ENCODE data around the gene ITGA8. TPM values are rescaled to one million over a fixed set of nuclear protein-coding genes. Genes with fewer than 3 reads are reported as not detected.
"Not testable (repeated sequence)": the region's sequence is repeated elsewhere in the genome, so short reads cannot be mapped to it uniquely, and the experiment has no call there.

ITGA8 gene
- 0.03 TPM in 1 of 2 replicates, not detected in the other for total RNA-seq (2014; rRNA removed; shearing (Covaris generic))

DNA sequence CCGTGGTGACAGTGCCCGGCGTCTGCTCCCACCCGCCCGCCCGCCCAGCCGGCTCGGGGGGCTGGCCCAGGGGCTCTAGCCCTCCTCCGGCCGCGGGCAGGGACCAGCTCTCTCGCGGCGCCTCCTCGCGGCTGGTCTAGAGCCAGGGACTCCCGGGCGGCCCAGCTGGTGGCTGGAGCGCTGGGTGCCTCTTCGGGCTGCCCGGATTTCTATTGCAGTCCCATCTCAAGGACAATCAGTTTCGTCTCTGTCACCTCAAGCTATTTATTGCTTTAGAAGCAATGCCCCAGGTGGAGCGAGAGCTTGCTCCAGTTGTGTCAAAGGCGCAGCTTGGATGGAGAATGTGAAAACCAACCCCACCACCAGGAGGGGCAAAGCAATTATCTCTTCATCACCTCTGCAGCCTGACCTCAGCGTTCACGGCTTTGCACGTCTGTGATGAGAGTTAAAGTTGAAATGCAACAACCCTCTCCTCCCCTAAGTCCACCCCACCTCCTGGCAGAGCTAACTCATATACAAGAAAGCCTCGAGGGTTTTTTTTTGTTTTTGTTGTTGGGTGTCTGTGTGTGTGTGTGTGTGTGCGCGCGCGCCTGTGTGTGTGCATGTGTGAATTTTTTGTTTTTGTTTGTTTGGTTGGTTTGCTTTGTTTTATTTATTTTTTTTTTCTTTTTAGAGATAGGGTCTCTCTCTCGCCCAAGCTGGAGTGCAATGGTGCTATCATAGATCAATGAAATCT, at the start of gene ITGA8:
TSS of gene ITGA8 (minus strand) at position 24 of the 736 bp plus-strand sequence. CDS start 151 bp downstream, outside the sequence.
- Histone ChIP-seq H3K4me3 (ENCODE audit: insufficient read depth, low read depth, low read length) (peak within 1 kb of the TSS; percentile 48), H3K36me3 (replicated peaks; ENCODE audit: control insufficient read depth, insufficient read depth, low read length) (no peaks in the 10 kb centered on the region), H3K27me3 (ENCODE audit: control insufficient read depth, insufficient read depth, low read length) (peaks cover 30% of the 10 kb centered on the region)
- peak; percentile 77 for DNase-seq

- DNase-seq, result no peak
- no peaks in the 10 kb centered on the region for H3K36me3 ChIP-seq (replicated peaks; ENCODE audit: control insufficient read depth, insufficient read depth, low read length)
- H3K27me3 ChIP-seq (ENCODE audit: control insufficient read depth, insufficient read depth, low read length), result no peaks in the 10 kb centered on the region
- H3K4me3 ChIP-seq (ENCODE audit: insufficient read depth, low read depth, low read length), result no peak overlapping the region
These were observed 45.3 kb upstream of the ITGA8 start for GRCh38 chr10:15764892-15765454.

DNA sequence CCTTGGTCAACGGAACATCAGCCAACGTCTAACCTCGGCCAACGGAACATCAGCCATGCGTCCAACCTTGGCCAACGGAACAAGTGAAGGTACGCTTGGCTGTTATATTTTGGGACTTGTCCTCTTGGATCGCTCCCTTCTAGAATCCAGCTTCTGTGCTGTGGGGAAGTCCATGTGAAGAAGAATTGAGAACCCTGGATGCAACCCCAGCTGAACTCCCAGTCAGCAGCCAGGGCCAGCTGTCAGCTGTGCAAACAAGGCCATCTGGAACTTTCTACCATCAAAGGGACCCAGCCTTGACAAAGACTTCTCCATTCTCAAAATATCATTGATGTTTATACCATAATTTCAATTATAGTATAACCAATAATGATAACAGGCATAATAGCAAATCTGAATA, 43.3 kb upstream of the ITGA8 start:
- Histone ChIP-seq H3K4me3 (ENCODE audit: insufficient read depth, low read depth, low read length) (no peak overlapping the region), H3K36me3 (replicated peaks; ENCODE audit: control insufficient read depth, insufficient read depth, low read length) (no peaks in the 10 kb centered on the region), H3K27me3 (ENCODE audit: control insufficient read depth, insufficient read depth, low read length) (no peaks in the 10 kb centered on the region)
- DNase-seq, result no peak

- H3K27me3 ChIP-seq (ENCODE audit: control insufficient read depth, insufficient read depth, low read length); H3K36me3 ChIP-seq (replicated peaks; ENCODE audit: control insufficient read depth, insufficient read depth, low read length): not testable (repeated sequence)
These were observed 42.5 kb upstream of the ITGA8 start for GRCh38 chr10:15762239-15762638.

GRCh38 chr10:15761224-15761623, 41.5 kb upstream of the ITGA8 start:
- not testable (repeated sequence) for H3K27me3 ChIP-seq (ENCODE audit: control insufficient read depth, insufficient read depth, low read length); DNase-seq; H3K4me3 ChIP-seq (ENCODE audit: insufficient read depth, low read depth, low read length); H3K36me3 ChIP-seq (replicated peaks; ENCODE audit: control insufficient read depth, insufficient read depth, low read length)

More at GRCh38 chr10:15762239-15762638, 42.5 kb upstream of the ITGA8 start:
- not testable (repeated sequence) for H3K4me3 ChIP-seq (ENCODE audit: insufficient read depth, low read depth, low read length); DNase-seq

DNA sequence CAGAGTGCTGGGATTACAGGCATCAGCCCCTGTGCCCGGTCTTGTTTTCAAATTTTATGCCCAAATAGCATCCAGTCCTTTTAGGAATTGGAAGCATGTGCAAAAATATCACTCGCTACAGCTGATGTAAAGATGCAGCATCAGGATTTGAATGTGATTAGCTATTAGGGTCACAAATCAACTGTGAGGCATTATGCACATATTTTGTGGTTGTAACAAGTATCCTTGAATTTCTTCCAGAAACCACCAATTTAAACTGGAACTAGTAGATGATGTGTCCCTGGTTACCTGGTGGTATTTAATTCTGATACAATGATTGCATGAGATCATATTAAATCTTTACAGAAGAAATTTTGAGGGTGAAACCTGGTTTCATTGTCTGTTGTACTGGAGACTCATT, 41.0 kb upstream of the ITGA8 start:
- DNase-seq, result no peak
- no peaks in the 10 kb centered on the region for H3K27me3 ChIP-seq (ENCODE audit: control insufficient read depth, insufficient read depth, low read length)
- no peak overlapping the region for H3K4me3 ChIP-seq (ENCODE audit: insufficient read depth, low read depth, low read length)
- H3K36me3 ChIP-seq (replicated peaks; ENCODE audit: control insufficient read depth, insufficient read depth, low read length), result no peaks in the 10 kb centered on the region

- Histone ChIP-seq H3K4me3 (ENCODE audit: insufficient read depth, low read depth, low read length) (no peak overlapping the region), H3K36me3 (replicated peaks; ENCODE audit: control insufficient read depth, insufficient read depth, low read length) (no peaks in the 10 kb centered on the region), H3K27me3 (ENCODE audit: control insufficient read depth, insufficient read depth, low read length) (no peaks in the 10 kb centered on the region)
- no peak for DNase-seq
These were observed 39.5 kb upstream of the ITGA8 start for GRCh38 chr10:15759265-15759664.

- no peaks in the 10 kb centered on the region for H3K36me3 ChIP-seq (replicated peaks; ENCODE audit: control insufficient read depth, insufficient read depth, low read length)
- no peaks in the 10 kb centered on the region for H3K27me3 ChIP-seq (ENCODE audit: control insufficient read depth, insufficient read depth, low read length)
- DNase-seq, result no peak
- H3K4me3 ChIP-seq (ENCODE audit: insufficient read depth, low read depth, low read length), result no peak overlapping the region
These were observed 38.9 kb upstream of the ITGA8 start for GRCh38 chr10:15758618-15759017.

GRCh38 chr10:15754937-15755336, 35.2 kb upstream of the ITGA8 start:
- H3K4me3 ChIP-seq (ENCODE audit: insufficient read depth, low read depth, low read length), result no peak overlapping the region
- H3K36me3 ChIP-seq (replicated peaks; ENCODE audit: control insufficient read depth, insufficient read depth, low read length), result no peaks in the 10 kb centered on the region
- DNase-seq, result no peak
- no peaks in the 10 kb centered on the region for H3K27me3 ChIP-seq (ENCODE audit: control insufficient read depth, insufficient read depth, low read length)

DNA sequence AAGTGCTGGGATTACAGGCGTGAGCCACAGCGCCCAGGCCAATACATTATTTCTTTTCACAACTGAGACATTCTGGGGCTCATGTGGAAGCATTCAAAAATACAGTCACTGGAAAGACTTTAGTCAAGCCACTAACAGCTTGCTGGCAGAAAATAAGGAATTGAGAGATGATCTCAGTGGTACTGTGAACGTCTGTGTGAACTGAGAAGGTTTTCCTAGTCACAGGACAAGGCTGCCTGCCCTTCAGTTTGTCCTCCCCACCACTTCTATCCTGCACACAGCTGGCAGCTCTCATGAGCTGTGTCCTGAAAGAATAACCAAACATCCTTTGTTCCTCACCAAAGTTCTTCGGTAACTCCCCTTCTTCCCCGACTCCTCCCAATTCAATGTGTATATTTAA, 31.3 kb upstream of the ITGA8 start:
- no peak overlapping the region for H3K4me3 ChIP-seq (ENCODE audit: insufficient read depth, low read depth, low read length)
- H3K36me3 ChIP-seq (replicated peaks; ENCODE audit: control insufficient read depth, insufficient read depth, low read length), result no peaks in the 10 kb centered on the region
- no peaks in the 10 kb centered on the region for H3K27me3 ChIP-seq (ENCODE audit: control insufficient read depth, insufficient read depth, low read length)
- no peak for DNase-seq

DNA sequence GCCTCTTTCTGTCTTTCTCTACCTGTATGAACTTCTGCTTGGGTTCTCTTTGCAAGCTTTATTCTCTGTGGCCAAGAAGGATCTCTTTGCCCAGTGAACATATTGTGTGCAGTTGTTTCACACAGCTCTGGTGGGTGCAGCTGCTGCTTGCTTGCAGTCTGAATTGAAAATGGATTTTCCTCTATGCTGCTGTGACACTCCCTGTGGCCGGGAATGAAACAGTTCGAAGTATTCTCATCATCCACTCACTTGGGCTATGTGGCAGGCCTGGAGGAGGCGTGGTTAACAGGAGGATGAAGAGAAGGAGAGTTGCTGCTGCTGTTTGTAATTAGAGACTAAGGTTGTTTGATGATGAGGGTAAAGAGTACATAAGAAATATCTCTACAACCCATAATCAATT, 28.4 kb upstream of the ITGA8 start:
- H3K36me3 ChIP-seq (replicated peaks; ENCODE audit: control insufficient read depth, insufficient read depth, low read length), result no peaks in the 10 kb centered on the region

DNA sequence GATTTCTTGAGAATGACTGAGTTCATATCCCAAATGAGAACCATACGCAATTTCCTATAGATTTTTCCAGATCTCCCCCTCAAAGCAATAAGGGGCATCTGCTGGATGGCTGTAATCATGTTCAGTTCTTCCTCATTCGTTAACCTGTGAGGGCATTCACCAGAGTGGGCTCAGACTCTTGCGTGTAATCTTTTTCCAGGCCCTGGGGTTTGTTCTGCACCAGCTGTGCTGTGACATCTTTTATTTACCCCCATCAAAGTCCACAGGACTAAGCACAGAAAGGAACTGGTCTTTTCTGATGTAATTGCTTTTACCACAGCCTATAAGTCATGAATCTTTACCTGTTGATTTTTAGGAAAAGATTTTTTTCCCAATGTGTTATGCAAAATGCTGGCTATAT, 27.9 kb upstream of the ITGA8 start:
- H3K36me3 ChIP-seq (replicated peaks; ENCODE audit: control insufficient read depth, insufficient read depth, low read length), result no peaks in the 10 kb centered on the region
- no peak for DNase-seq
- H3K27me3 ChIP-seq (ENCODE audit: control insufficient read depth, insufficient read depth, low read length), result no peaks in the 10 kb centered on the region
- no peak overlapping the region for H3K4me3 ChIP-seq (ENCODE audit: insufficient read depth, low read depth, low read length)

More for the DNA sequence above, 28.4 kb upstream of the ITGA8 start:
- Histone ChIP-seq H3K4me3 (ENCODE audit: insufficient read depth, low read depth, low read length) (no peak overlapping the region), H3K27me3 (ENCODE audit: control insufficient read depth, insufficient read depth, low read length) (no peaks in the 10 kb centered on the region)
- DNase-seq, result no peak

GRCh38 chr10:15745751-15746150, 26.0 kb upstream of the ITGA8 start:
- no peaks in the 10 kb centered on the region for H3K36me3 ChIP-seq (replicated peaks; ENCODE audit: control insufficient read depth, insufficient read depth, low read length)
- H3K27me3 ChIP-seq (ENCODE audit: control insufficient read depth, insufficient read depth, low read length), result no peaks in the 10 kb centered on the region
- H3K4me3 ChIP-seq (ENCODE audit: insufficient read depth, low read depth, low read length), result no peak overlapping the region
- no peak for DNase-seq

- H3K4me3 ChIP-seq (ENCODE audit: insufficient read depth, low read depth, low read length), result no peak overlapping the region
- no peaks in the 10 kb centered on the region for H3K27me3 ChIP-seq (ENCODE audit: control insufficient read depth, insufficient read depth, low read length)
- no peaks in the 10 kb centered on the region for H3K36me3 ChIP-seq (replicated peaks; ENCODE audit: control insufficient read depth, insufficient read depth, low read length)
- peak; percentile 31 for DNase-seq
These were observed 24.6 kb upstream of the ITGA8 start for GRCh38 chr10:15744217-15744865.

DNA sequence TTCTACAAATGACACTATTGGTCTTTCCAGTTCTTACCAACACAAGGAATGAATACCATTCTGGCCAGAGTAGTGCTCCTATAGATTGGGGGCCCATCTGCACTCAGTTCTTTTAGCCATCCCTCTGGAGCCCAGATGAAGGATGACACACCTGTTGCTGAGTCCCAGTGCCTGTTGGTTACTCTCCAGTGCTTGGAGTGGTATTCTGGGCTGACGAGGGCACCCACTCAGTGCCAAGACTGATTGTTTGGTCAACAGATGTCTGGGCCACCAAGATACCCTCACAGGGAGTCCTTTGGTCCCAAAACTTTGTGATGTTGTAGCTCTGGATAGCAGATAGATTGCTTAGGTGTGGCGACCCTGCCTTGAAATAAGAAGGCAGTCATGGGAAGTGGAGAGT, 23.7 kb upstream of the ITGA8 start:
- no peak for DNase-seq
- Histone ChIP-seq H3K4me3 (ENCODE audit: insufficient read depth, low read depth, low read length) (no peak overlapping the region), H3K36me3 (replicated peaks; ENCODE audit: control insufficient read depth, insufficient read depth, low read length) (no peaks in the 10 kb centered on the region), H3K27me3 (ENCODE audit: control insufficient read depth, insufficient read depth, low read length) (no peaks in the 10 kb centered on the region)
